ENCODE results near the gene PRKCZ. TPM values are rescaled to one million over a fixed set of nuclear protein-coding genes. Genes with fewer than 3 reads are reported as not detected.
"Not testable (repeated sequence)": the region's sequence is repeated elsewhere in the genome, so short reads cannot be mapped to it uniquely, and the experiment has no call there.

The PRKCZ gene
- total and polyA plus RNA-seq, 2 of the 4 experiments (the other 2 are of a cell fraction) = 2.0 to 3.5 TPM

DNA sequence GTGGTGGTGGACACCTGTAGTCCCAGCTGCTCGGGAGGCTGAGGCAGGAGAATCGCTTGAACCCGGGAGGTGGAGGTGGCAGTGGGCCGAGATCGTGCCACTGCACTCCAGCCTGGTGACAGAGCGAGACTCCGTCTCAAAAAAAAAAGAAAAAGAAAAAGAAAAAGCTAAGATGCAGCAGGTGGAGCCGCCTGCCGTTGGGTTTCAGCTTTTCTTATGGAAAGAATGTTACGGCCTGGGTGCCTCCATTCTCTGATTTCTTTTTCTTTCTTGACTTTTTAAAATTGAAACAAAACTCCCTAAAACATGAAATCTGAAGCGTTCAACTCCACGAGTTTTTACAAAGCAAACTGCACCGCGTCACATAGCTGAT, 64.4 kb downstream of the PRKCZ start:
- H3K56ac ChIP-seq (ENCODE audit: extremely low read depth, insufficient read depth, low read length); H3K4me1 ChIP-seq (ENCODE audit: control insufficient read depth, insufficient read depth, low read length); H3K36me3 ChIP-seq (ENCODE audit: control insufficient read depth, insufficient read depth, low read length); H2BK5ac ChIP-seq (ENCODE audit: low read depth, low read length, poor library complexity, severe bottlenecking); H3K27ac ChIP-seq (ENCODE audit: insufficient read depth, low read length); H2AK5ac ChIP-seq (ENCODE audit: low read depth, low read length); H4K91ac ChIP-seq (ENCODE audit: insufficient read depth, low read depth, low read length); intact Hi-C loops (cut with micrococcal nuclease); H2BK15ac ChIP-seq (ENCODE audit: low read depth, low read length); H3K79me1 ChIP-seq (ENCODE audit: low read depth in 1 of 2, low read length in 2 of 2); H3K14ac ChIP-seq (replicated peaks; ENCODE audit: low read depth, low read length); H3K18ac ChIP-seq (ENCODE audit: low read depth, low read length); H2AK9ac ChIP-seq (replicated peaks; ENCODE audit: low read depth, low read length, poor library complexity); H4K20me1 ChIP-seq (ENCODE audit: insufficient read depth, low read length); H3K9me1 ChIP-seq (ENCODE audit: insufficient read depth, low read length); DNase-seq; H2BK120ac ChIP-seq (ENCODE audit: low read depth, low read length); H2AFZ ChIP-seq (replicated peaks; ENCODE audit: low read length, poor library complexity); in situ Hi-C loops (cut with MboI; ENCODE audit: low sequenced_read_pairs); H3K4ac ChIP-seq (ENCODE audit: low read depth, low read length); H3K4me2 ChIP-seq (ENCODE audit: low read depth, low read length); ATAC-seq (ENCODE audit: low read depth); dilution Hi-C loops (cut with HindIII; ENCODE audit: low sequenced_read_pairs, unreplicated experiment); H3K4me3 ChIP-seq (ENCODE audit: insufficient read depth, low read depth, low read length); H3K9me3 ChIP-seq (ENCODE audit: control insufficient read depth, insufficient read depth, low read length); BruUV-seq (replicated peaks); H2BK20ac ChIP-seq (ENCODE audit: low read depth, low read length); H4K8ac ChIP-seq (ENCODE audit: low read depth in 2 of 2, low read length in 2 of 2); H3K23ac ChIP-seq (ENCODE audit: low read depth, low read length); H4K5ac ChIP-seq (ENCODE audit: low read depth, low read length); H3K9ac ChIP-seq (ENCODE audit: low read depth, low read length); CTCF ChIA-PET: not testable (repeated sequence)
- WGBS, 2 experiments (ENCODE audit: extremely low coverage in 2 of 2, insufficient read length in 1 of 2) = 92% methylated on average over 2 of the region's 14 CpGs; no CpG with 5 or more reads in 1 of the 2 experiments
- peaks cover 23% of the 10 kb centered on the region; the same call in 1 of the 2 replicates for H3K27me3 ChIP-seq (ENCODE audit: control insufficient read depth, insufficient read depth, low read length)
- POLR2A ChIA-PET (ENCODE audit: unreplicated experiment) = interaction anchor here (0.6 kb wide), 1 partner anchor 84 kb away, joined by 3 read pairs; no protein-coding TSS in a partner anchor
